HL-60 (cell line): ENCODE data around the gene KRTAP5-6.

Experiments
- GABPA ChIP-seq: IDR thresholded peaks from 2 replicates; pipeline ENCODE4 v1.6.1; 2012; ENCODE audit warnings: low read depth
- POLR2AphosphoS5 ChIP-seq: IDR thresholded peaks from 2 replicates; pipeline ENCODE4 v1.6.1; 2012; ENCODE audit warnings: low read depth
- SPI1 ChIP-seq: IDR thresholded peaks from 2 replicates; pipeline ENCODE4 v1.6.1; 2012; ENCODE audit warnings: low read depth, mild to moderate bottlenecking, borderline replicate concordance
- TF ChIP-seq, protein P1 (sequence below): IDR thresholded peaks from one replicate; pipeline ENCODE4 v1.5.1; 2011; ENCODE audit warnings: low read length, control low read depth, inconsistent platforms; ENCODE audit not compliant: insufficient read depth
- TF ChIP-seq, protein P2 (sequence below): IDR thresholded peaks from 2 replicates; pipeline ENCODE4 v1.6.1; 2012; ENCODE audit warnings: low read depth; ENCODE audit not compliant: insufficient replicate concordance

DNA sequence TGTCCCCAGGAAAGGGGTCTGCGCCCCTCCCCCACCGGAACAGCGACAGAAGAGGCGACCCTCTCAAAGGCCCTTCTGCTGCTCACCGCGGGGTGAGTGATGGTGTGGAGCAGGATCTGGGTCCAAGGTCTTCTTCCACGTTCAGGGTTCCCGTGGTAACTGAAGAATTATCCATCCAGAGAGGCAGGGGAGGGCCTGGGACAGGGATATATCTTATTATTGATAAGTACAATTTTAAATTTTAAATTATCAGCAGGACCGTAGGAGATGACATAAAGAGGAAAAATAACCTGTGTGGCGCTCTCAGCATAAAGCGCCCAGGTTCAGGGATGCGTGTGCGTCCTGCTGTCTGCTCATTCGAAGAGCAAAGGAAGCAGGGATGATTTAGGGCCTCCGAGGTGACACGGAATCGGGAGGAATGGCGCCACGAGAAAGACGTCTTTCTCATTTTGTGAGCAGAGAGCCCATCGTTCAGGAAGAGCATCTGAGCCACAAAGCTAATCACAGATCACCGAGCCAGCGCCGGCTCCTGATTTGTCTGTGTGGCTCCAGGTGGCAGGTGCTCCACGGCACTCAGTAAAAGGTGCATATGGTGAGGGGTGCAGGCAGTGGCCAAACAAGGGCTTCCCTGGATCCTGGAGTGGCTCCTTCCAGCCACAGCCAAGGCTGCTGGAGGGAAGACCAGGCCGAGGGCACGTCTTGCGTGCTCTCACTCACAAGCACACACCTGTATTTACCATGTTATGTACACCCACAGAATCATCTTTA is 48.2 kb upstream of the KRTAP5-6 start:
- TF ChIP-seq, protein P1, sequence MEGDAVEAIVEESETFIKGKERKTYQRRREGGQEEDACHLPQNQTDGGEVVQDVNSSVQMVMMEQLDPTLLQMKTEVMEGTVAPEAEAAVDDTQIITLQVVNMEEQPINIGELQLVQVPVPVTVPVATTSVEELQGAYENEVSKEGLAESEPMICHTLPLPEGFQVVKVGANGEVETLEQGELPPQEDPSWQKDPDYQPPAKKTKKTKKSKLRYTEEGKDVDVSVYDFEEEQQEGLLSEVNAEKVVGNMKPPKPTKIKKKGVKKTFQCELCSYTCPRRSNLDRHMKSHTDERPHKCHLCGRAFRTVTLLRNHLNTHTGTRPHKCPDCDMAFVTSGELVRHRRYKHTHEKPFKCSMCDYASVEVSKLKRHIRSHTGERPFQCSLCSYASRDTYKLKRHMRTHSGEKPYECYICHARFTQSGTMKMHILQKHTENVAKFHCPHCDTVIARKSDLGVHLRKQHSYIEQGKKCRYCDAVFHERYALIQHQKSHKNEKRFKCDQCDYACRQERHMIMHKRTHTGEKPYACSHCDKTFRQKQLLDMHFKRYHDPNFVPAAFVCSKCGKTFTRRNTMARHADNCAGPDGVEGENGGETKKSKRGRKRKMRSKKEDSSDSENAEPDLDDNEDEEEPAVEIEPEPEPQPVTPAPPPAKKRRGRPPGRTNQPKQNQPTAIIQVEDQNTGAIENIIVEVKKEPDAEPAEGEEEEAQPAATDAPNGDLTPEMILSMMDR, result no peak
- TF ChIP-seq POLR2AphosphoS5 (no peak), SPI1 (no peak), GABPA (no peak)
- TF ChIP-seq, protein P2, sequence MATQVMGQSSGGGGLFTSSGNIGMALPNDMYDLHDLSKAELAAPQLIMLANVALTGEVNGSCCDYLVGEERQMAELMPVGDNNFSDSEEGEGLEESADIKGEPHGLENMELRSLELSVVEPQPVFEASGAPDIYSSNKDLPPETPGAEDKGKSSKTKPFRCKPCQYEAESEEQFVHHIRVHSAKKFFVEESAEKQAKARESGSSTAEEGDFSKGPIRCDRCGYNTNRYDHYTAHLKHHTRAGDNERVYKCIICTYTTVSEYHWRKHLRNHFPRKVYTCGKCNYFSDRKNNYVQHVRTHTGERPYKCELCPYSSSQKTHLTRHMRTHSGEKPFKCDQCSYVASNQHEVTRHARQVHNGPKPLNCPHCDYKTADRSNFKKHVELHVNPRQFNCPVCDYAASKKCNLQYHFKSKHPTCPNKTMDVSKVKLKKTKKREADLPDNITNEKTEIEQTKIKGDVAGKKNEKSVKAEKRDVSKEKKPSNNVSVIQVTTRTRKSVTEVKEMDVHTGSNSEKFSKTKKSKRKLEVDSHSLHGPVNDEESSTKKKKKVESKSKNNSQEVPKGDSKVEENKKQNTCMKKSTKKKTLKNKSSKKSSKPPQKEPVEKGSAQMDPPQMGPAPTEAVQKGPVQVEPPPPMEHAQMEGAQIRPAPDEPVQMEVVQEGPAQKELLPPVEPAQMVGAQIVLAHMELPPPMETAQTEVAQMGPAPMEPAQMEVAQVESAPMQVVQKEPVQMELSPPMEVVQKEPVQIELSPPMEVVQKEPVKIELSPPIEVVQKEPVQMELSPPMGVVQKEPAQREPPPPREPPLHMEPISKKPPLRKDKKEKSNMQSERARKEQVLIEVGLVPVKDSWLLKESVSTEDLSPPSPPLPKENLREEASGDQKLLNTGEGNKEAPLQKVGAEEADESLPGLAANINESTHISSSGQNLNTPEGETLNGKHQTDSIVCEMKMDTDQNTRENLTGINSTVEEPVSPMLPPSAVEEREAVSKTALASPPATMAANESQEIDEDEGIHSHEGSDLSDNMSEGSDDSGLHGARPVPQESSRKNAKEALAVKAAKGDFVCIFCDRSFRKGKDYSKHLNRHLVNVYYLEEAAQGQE, result no peak
